GM18873 (cell line): ENCODE measurements around the gene GMEB2.
"Not testable (repeated sequence)": the region's sequence is repeated elsewhere in the genome, so short reads cannot be mapped to it uniquely, and the experiment has no call there.

Experiments
- ATAC-seq: cut with Tn5 transposase; IDR thresholded peaks from one replicate; pipeline ENCODE4 v1.9.1; 2021; ENCODE audit warnings: mild to moderate bottlenecking, moderate library complexity, moderate number of reproducible peaks; ENCODE audit not compliant: unreplicated experiment, low FRiP score

Gene GMEB2

DNA sequence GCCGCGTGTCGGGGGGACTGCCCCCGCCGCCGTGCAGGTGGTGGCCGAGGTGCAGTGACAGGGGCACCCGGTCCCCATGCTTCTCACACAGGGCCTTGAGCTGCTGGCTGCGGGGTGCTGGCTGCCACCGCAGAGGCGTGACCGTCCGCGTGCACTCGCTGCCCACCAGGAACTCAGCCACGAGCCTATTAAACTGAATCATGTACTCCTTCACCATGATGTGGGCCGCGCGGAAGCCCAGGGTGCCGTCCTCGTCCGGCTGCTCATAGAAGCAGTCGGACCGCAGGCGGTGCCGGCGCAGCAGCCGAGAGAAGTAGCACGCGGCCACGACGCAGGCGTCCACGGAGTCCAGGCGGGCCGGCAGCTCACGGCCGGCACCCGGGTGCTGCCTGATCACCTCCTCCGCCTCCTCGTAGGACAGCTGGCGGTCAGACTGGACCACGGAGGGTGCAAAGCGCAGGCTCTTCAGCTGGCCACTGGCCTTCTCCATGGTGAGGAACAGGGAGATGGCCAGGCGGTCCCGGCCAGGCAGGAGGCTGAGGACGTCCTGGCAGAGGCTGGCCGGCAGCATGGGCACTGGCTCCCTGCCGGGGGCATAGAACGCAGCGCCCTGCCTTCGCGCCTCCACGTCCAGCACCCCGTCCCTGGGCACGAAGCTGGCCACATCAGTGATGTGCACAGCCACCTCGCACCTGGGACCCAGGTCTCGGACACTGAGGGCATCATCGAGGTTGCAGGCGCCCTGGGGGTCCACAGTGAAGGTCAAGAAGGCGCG lies 62.7 kb downstream of the GMEB2 start:
- ATAC-seq, result no peak

DNA sequence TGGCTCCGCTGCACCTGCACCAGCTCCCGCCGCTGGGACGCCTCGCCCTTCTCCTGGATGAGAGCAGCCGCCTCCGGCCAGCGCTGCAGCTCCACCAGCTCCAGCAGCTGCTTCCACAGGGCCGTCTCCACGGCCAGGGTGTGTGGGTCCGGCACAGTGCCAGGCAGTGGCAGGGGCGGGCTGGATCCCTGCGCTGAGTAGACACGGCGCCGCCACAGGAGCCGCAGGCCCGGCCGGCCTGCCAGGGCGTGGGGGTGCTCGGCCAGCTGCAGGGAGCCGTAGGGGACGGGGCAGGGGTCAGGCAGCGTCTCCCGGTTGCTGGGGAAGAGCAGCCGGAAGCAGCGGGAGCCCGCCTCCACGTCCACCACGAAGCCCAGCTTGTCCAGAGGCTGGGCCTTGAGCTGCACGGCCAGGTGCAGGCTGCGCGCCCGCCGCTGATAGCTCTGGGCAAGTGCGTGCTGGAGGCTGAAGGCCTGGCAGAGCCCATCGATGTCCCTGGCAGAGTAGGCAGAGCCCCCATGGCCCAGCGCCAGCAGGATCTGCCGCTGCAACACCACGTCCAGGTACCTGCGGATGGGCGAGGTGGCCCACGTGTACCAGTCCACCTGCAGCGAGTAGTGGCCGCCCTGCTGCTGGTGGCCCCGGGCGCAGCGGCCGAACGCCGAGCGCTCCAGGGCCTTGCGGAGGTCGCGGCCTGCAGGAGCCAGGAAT lies 63.5 kb downstream of the GMEB2 start:
- ATAC-seq, result no peak

DNA sequence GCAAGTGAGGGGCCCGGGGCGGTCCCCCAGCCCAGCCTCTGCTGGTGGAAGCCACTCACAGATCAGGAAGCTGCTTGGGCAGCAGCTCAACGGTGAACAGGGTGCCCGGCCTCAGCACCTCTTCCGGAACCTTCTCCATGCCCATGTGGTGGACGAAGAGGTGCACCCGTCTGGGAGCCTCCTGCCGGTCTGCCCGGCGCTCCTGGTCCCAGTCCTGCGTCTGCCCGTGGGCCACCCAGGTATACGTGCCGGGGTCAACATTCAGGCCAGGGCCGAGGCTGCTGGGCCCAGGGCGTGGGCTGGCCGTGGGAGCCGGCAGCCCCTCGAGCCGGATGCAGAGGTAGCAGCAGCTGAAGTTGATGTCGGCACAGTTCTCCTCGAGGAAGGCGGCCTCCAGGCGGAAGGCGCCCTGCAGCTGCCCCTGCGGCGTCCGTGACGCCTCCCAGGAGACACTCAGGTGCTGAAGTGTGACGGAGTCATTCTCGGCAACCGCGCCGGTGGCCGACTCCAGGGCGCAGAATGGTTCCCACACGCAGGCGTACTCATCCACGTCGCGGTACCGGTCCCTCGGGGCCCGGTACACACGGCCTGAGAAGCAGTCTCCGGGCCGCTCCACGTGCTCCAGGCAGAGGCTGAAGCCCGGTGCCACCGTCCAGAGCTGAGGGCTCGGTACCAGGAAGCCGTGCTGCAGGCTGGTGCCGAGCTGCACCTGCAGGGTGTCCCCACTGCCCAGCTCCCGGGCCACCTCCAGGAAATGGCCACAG lies 64.3 kb downstream of the GMEB2 start:
- ATAC-seq, result no peak

- no peak for ATAC-seq
Measured at GRCh38 chr20:63561624-63562396, 65.1 kb downstream of the GMEB2 start.

DNA sequence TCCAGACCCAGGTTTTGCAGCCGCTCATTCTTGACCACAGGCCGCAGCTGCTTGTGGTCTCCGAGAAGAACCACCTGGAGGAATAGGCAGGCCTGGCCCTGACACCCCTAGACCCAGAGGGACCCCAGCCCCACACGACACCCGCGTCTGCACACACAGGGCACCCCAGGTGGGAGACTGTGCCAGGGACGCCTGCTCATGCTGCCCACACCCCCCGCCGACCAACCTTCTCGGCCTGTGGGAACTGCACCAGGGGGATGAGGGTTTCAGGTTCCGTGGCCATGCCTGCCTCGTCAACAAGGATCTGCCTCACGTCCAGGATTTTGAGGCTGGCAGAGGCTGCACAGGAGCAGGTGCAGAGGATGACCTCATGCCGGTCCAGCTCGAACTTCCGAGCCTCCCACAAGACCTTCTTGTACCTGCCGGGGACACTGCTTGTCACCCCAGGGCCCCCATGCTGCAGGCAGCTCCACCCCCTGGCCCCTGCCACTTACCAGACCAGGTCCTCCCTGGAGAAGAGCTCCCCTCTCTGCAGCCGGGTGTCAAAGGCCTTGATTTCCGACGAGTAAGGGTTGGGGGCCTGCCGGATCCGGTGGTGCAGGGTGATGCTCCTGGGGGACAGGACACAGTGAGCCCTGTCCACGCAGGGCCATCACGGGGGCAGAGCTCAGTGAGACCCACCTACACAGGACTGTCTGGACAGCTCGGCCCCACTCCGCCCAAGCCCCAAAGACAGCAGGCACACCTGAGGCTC lies 65.9 kb downstream of the GMEB2 start:
- ATAC-seq, result no peak

GRCh38 chr20:63560333-63560805 lies 66.5 kb downstream of the GMEB2 start:
- no peak for ATAC-seq

DNA sequence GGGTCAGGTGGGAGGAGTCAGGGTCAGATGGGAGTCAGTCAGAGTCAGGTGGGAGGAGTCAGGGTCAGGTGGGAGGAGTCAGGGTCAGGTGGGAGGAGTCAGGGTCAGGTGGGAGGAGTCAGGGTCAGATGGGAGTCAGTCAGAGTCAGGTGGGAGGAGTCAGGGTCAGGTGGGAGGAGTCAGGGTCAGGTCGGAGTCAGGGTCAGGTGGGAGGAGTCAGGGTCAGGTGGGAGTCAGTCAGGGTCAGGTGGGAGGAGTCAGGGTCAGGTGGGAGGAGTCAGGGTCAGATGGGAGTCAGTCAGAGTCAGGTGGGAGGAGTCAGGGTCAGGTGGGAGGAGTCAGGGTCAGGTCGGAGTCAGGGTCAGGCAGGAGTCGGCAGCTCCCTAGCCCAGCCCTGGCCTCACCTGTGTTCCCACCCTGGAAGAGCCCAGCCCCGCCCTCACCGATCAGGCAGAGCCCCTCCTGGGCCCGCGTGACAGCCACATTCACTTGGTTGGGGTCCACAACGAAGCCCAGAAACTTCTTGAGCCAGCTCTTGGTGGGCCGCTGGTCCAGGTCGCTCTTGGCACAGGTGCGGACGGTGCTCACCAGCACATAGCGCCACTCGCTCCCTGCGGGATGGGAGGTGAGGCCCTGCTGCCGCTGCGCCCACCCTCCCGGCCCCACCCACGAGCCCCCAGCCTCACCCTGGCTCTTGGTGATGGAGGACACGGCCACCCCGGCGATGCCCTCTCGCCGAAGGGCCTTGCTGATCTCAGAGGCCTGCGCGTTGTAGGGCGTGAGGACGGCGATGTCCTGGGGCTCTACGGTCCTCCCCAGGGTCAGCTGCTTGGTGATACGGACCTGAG lies 67.2 kb downstream of the GMEB2 start:
- ATAC-seq, result not testable (repeated sequence)

DNA sequence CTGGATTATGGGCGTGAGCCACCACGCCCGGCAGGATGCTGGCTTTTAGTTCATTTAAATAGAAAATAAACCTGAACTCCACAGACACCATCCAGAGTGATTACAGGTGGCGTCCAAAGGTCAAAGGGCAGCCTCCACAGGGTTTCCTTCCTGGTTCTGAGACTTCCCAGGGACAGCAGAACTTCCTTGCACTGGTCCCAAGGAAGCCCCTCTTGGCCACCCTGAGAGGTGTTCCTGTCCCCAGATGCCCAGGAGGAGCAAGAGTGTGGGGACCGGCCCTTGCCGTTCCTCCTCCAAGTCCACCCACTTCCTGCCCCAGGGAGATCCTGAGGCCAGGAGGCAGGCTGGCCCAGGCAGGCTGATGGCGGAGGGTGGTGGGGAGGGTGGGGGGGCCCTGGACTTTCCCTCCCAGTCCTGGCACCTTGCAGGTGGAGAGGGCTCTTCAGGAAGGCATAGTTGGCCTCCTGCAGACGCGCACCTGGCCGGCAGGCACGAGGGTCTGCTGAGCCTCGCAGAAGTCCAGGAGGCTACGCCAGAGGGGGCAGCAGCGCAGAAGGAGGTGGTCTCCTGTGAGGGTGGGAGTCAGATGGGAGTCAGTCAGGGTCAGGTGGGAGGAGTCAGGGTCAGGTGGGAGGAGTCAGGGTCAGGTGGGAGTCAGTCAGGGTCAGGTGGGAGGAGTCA lies 68.0 kb downstream of the GMEB2 start:
- no peak for ATAC-seq

GRCh38 chr20:63557481-63557891 lies 69.4 kb downstream of the GMEB2 start:
- ATAC-seq, result no peak

GRCh38 chr20:63556873-63557478 lies 69.9 kb downstream of the GMEB2 start:
- no peak for ATAC-seq

DNA sequence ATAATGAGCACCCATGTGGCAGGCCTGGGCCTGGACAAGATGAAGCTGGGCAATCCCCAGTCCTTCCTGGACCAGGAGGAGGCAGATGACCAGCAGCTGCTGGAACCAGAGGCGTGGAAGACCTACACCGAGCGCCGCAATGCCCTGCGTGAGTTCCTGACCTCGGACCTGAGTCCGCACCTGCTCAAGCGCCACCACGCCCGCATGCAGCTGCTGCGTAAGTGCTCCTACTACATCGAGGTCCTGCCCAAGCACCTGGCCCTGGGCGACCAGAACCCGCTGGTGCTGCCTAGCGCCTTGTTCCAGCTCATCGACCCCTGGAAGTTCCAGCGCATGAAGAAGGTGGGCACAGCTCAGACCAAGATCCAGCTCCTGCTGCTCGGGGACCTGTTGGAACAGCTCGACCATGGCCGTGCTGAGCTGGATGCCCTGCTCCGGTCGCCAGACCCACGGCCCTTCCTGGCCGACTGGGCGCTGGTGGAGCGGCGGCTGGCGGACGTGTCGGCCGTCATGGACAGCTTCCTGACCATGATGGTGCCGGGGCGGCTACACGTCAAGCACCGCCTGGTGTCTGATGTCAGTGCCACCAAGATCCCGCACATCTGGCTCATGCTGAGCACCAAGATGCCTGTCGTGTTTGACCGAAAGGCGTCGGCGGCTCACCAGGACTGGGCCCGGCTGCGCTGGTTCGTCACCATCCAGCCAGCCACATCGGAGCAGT lies 71.1 kb downstream of the GMEB2 start:
- ATAC-seq, result no peak

- no peak for ATAC-seq
Measured at GRCh38 chr20:63554361-63555278, 72.3 kb downstream of the GMEB2 start.

GRCh38 chr20:63553933-63554290 lies 73.0 kb downstream of the GMEB2 start, which contains the start of gene FNDC11:
Gene FNDC11, plus strand, starts transcription at chr20:63554159. Its CDS starts 1,505 bp downstream, at chr20:63555664.
- no peak for ATAC-seq

DNA sequence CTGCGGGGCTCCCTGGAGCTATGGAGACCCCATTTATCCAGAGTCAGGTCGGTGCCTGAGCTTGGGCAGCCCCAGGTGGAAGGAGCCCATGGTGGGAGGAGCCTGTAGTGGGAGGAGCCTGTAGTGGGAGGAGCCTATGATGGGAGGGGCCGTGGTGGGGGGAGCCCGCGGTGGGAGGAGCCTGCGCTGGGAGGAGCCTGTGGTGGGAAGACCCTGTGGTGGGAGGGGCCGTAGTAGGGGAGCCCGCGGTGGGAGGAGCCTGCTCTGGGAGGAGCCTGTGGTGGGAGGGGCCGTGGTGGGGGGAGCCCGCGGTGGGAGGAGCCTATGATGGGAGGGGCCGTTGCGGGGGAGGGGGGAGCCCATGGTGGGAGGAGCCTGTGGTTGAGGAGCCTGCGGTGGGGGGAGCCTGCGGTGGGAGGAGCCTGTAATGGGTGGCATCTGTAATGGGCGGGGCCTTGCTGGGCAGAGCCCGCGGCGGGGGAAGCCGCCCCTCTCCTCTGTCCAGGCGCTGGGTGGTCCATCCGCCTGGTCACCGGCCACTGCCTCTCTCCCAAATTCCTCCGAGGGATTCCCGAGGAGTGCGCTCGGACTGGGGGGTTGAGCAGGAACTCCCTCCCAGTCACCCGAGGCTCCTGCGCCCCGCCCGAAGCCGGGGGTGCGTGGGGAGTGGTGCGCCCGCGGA lies 73.5 kb downstream of the GMEB2 start:
- ATAC-seq, result no peak

- ATAC-seq, result no peak
Measured at GRCh38 chr20:63552481-63553249, 74.2 kb downstream of the GMEB2 start.
